Kidney epithelial cell (primary cell): ENCODE results near the gene PARL. TPM values are rescaled to one million over a fixed set of nuclear protein-coding genes. Genes with fewer than 3 reads are reported as not detected.
"Not testable (repeated sequence)": the region's sequence is repeated elsewhere in the genome, so short reads cannot be mapped to it uniquely, and the experiment has no call there.

Experiments
- DNase-seq: peaks from one replicate; pipeline ENCODE4 v3.0.0-alpha.2; 2010; ENCODE audit warnings: low read depth
- H3K27me3 ChIP-seq: 2 replicates; pipeline ENCODE4 v1.6.0; 2011; ENCODE audit warnings: low read length; ENCODE audit not compliant: control insufficient read depth, insufficient read depth
- H3K36me3 ChIP-seq: 2 replicates; pipeline ENCODE4 v1.5.1; 2011; ENCODE audit warnings: low read length; ENCODE audit not compliant: control insufficient read depth, insufficient read depth
- H3K4me3 ChIP-seq: 2 replicates; pipeline ENCODE4 v1.5.1; 2011; ENCODE audit warnings: low read depth, mild to moderate bottlenecking, control low read depth, low read length
- total RNA-seq: library from RNA; depleted of rRNA; stranded (reverse); fragments of >200 nt; gene quantifications from 2 replicates; pipeline ENCODE4 v1.2.3, GENCODE V29; 2015
- TF ChIP-seq, protein P1 (sequence below): IDR thresholded peaks from 2 replicates; pipeline ENCODE4 v1.5.1; 2011; ENCODE audit warnings: mild to moderate bottlenecking, moderate library complexity, low read length, control low read depth, inconsistent platforms; ENCODE audit not compliant: insufficient read depth, poor library complexity, severe bottlenecking

PARL gene
- total RNA-seq, 1 donor from 2014 or later, result 45.3 TPM

DNA sequence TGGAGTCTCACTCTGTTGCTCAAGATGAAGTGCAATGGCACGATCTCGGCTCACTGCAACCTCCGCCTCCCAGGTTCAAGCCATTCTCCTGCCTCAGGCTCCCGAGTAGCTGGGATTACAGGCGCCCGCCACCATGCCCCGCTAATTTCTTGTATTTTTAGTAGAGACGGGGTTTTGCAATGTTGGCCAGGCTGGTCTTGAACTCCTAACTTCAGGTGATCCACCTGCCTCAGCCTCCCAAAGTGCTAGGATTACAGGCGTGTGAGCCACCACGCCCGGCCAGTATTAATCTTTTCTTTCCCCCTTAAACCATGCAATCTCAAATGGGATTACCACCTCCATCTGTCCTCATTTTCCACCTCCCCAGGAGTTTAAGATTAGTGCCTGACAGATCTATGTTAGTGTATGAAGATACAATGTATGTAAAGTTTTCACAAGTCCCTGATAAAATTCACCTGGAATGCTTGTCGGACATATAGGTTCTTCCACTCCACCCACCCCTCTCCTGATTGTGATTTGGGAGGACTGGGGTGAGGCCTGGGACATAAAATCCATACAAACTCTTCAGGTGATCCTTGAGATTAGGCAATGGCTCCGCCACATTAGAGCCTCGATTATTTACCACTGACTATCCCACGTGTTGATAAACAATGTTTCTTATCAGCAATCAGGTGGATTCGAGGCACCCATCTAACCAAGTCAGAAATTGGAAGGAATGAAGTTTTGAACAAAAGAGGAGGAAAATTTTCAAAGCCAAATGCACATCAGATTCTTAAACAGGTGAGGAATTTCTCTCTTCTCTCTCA lies 1.2 kb downstream of the PARL start:
- TF ChIP-seq, protein P1, sequence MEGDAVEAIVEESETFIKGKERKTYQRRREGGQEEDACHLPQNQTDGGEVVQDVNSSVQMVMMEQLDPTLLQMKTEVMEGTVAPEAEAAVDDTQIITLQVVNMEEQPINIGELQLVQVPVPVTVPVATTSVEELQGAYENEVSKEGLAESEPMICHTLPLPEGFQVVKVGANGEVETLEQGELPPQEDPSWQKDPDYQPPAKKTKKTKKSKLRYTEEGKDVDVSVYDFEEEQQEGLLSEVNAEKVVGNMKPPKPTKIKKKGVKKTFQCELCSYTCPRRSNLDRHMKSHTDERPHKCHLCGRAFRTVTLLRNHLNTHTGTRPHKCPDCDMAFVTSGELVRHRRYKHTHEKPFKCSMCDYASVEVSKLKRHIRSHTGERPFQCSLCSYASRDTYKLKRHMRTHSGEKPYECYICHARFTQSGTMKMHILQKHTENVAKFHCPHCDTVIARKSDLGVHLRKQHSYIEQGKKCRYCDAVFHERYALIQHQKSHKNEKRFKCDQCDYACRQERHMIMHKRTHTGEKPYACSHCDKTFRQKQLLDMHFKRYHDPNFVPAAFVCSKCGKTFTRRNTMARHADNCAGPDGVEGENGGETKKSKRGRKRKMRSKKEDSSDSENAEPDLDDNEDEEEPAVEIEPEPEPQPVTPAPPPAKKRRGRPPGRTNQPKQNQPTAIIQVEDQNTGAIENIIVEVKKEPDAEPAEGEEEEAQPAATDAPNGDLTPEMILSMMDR, result no peak

DNA sequence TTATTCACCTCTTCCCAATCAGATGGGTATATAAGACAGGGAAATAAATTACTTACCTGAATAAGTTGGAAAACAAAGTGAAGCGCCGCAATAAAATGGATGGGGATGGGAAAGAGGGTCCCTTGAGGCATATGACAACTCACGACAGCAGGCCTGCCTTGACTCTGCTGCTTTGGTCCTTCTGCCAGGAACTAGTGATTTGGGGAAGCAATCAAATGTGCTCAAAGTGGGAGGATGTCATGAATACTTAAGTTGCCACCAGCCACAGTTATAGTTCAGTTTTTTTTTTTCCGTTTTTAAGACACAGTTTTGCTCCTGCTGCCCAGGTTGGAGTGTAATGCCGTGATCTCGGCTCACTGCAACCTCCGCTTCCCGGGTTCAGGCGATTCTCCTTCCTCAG lies 4.6 kb downstream of the PARL start:
- Histone ChIP-seq H3K27me3 (no peaks in the 10 kb centered on the region), H3K36me3 (no peaks in the 10 kb centered on the region), H3K4me3 (no peak overlapping the region)
- no peak for DNase-seq
- TF ChIP-seq, protein P1, result no peak

More for the DNA sequence above, 1.2 kb downstream of the PARL start:
- no peak for DNase-seq
- Histone ChIP-seq H3K36me3 (no peaks in the 10 kb centered on the region), H3K27me3 (no peaks in the 10 kb centered on the region), H3K4me3 (peak overlapping the region; percentile 57)

DNA sequence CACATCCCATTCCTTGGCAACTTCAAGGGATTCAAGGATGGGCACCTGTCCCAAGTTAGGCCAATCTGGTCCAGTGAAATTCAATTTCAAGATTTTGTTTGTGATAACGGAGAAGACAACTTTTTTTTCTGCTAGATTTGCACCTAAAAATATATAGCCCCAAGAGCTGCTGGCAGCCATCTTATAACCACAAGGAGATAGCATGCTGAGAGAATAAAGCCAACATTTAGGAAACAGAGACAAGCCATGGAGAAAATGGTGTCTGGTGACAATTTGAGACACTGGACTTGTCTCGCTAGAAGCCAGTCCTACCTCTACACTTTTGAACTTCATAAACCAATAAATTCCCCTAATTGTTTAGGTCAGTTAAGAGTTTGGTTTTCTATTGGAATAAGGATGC lies 5.4 kb downstream of the PARL start:
- H3K36me3 ChIP-seq, result no peaks in the 10 kb centered on the region
- no peak for DNase-seq
- TF ChIP-seq, protein P1, result no peak
- H3K27me3 ChIP-seq, result no peaks in the 10 kb centered on the region
- no peak overlapping the region for H3K4me3 ChIP-seq

DNA sequence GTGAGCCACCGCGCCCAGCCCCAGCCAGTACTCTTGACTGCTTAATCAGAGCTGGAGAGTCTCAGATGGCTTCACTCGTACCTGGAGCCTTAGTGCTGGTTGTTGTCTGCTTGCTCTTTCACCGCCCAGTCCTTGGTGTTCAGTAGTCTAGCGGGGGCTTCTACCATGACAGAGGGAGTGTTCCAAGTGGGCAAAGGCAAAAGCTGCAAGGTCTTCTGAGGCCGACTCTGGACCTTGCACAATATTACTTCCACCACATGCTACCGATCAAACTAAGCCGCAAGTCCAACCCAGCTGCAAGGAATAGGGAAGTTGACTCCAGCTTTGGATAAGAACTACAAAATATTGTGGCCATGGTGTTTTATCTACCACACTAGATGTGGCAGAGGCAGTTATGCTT lies 6.6 kb downstream of the PARL start:
- no peak overlapping the region for H3K4me3 ChIP-seq
- TF ChIP-seq, protein P1, result no peak
- DNase-seq, result no peak
- no peaks in the 10 kb centered on the region for H3K27me3 ChIP-seq
- H3K36me3 ChIP-seq, result no peaks in the 10 kb centered on the region

DNA sequence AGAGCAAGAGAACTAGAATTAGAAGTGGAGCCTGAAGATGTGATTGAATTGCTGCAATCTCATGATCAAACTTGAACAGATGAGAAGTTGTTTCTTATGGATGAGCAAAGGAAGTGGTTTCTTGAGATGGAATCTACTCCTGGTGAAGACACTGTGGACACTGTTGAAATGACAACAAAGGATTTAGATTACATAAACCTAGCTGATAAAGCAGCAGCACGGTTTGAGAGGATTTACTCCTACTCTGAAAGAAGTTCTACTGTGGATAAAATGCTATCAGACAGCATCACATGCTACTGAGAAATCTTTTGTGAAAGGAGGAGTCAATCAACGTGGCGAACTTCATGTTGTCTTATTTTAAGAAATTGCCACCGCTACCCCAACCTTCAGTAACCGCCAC lies 7.5 kb downstream of the PARL start:
- not testable (repeated sequence) for H3K36me3 ChIP-seq

DNA sequence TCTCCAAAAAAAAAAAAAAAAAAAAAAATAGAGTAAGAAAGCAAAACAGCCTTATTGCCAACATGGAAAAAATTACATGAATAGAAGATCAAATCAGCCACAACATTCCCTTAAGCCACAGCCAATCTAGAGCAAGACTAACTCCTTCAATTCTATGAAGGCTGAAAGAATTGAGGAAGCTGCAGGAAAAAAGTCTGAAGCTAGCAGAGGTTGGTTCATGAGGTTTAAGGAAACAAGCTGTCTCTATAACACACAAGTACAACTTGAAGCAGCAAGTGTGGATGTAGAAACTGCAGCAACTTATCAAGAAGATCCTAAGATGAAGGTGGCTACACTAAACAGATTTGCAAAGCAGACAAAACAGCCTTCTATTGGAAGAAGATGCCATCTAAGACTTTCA lies 9.3 kb downstream of the PARL start:
- TF ChIP-seq, protein P1, result no peak
- H3K27me3 ChIP-seq, result no peaks in the 10 kb centered on the region
- DNase-seq, result no peak

More for the DNA sequence above, 7.5 kb downstream of the PARL start:
- H3K4me3 ChIP-seq, H3K27me3 ChIP-seq, DNase-seq: not testable (repeated sequence)

More for the DNA sequence above, 9.3 kb downstream of the PARL start:
- H3K36me3 ChIP-seq, result no peaks in the 10 kb centered on the region
- no peak overlapping the region for H3K4me3 ChIP-seq
